Keratinocyte (primary cell): ENCODE results near the gene LRP1B. TPM values are rescaled to one million over a fixed set of nuclear protein-coding genes. Genes with fewer than 3 reads are reported as not detected.

ENCODE experiments used
- DNase-seq: peaks from one replicate; pipeline ENCODE4 v3.0.0-alpha.2; 2011; ENCODE audit warnings: low read depth, missing footprints, low spot score
- FAIRE-seq: peaks from 2 replicates; lab custom pipeline; 2011; peaks lifted over from hg19 to GRCh38; lab: Jason Lieb, UNC
- H2AFZ ChIP-seq: 2 replicates; pipeline ENCODE4 v1.6.0; 2012; ENCODE audit warnings: low read length, control low read depth, inconsistent platforms; ENCODE audit not compliant: control insufficient read depth
- H3K27ac ChIP-seq: 2 replicates; pipeline ENCODE4 v1.5.1; 2011; ENCODE audit warnings: low read length; ENCODE audit not compliant: control insufficient read depth, insufficient read depth
- H3K27me3 ChIP-seq: 3 replicates; pipeline ENCODE4 v1.6.0; 2011; ENCODE audit warnings: low read length; ENCODE audit not compliant: control insufficient read depth, insufficient read depth; ENCODE audit errors: extremely low read depth
- H3K36me3 ChIP-seq, 2 experiments: 2 replicates in 1 of 2; 3 replicates in 1 of 2; pipeline ENCODE4 v1.5.1; 2011; ENCODE audit warnings: low read length in 2 of 2, mild to moderate bottlenecking in 1 of 2; ENCODE audit not compliant: control insufficient read depth in 2 of 2, insufficient read depth in 2 of 2; ENCODE audit errors: extremely low read depth in 1 of 2
- H3K4me1 ChIP-seq: 3 replicates; pipeline ENCODE4 v1.5.1; 2011; ENCODE audit warnings: low read length; ENCODE audit not compliant: control insufficient read depth, insufficient read depth; ENCODE audit errors: extremely low read depth
- H3K4me2 ChIP-seq: 3 replicates; pipeline ENCODE4 v1.6.0; 2011; ENCODE audit warnings: low read depth, low read length; ENCODE audit not compliant: control insufficient read depth, insufficient read depth; ENCODE audit errors: extremely low read depth
- H3K4me3 ChIP-seq, 3 experiments: fragments of 200-600 bp in 1 of 3; sonication (generic) in 1 of 3; 2 replicates in 2 of 3; 3 replicates in 1 of 3; pipeline ENCODE4 v1.5.1; 2011 to 2016; ENCODE audit warnings: low read length in 3 of 3, mild to moderate bottlenecking in 3 of 3, control low read depth in 2 of 3, inconsistent platforms in 1 of 3, low read depth in 1 of 3, mixed read lengths in 1 of 3, mixed run types in 1 of 3, moderate library complexity in 1 of 3; ENCODE audit not compliant: control insufficient read depth in 2 of 3, insufficient read depth in 2 of 3; ENCODE audit errors: extremely low read depth in 1 of 3
- H3K79me2 ChIP-seq: 2 replicates; pipeline ENCODE4 v1.6.0; 2012; ENCODE audit warnings: low read length; ENCODE audit not compliant: control insufficient read depth, insufficient read depth
- H3K9ac ChIP-seq: 3 replicates; pipeline ENCODE4 v1.6.0; 2011; ENCODE audit warnings: low read length; ENCODE audit not compliant: control insufficient read depth, insufficient read depth; ENCODE audit errors: extremely low read depth
- H3K9me1 ChIP-seq: 3 replicates; pipeline ENCODE4 v1.6.0; 2011; ENCODE audit warnings: low read length; ENCODE audit not compliant: control insufficient read depth, insufficient read depth; ENCODE audit errors: extremely low read depth
- H3K9me3 ChIP-seq: 2 replicates; pipeline ENCODE4 v1.5.1; 2012; ENCODE audit warnings: low read depth, low read length; ENCODE audit not compliant: control insufficient read depth
- H4K20me1 ChIP-seq: 3 replicates; pipeline ENCODE4 v1.6.0; 2011; ENCODE audit warnings: low read length; ENCODE audit not compliant: control insufficient read depth, insufficient read depth; ENCODE audit errors: extremely low read depth
- EZH2 ChIP-seq: IDR thresholded peaks from one replicate; pipeline ENCODE4 v1.6.1; 2012; ENCODE audit warnings: inconsistent platforms, mild to moderate bottlenecking, low read length, moderate library complexity
- dilution Hi-C: fragments of 300-500 bp; cut with MboI; formaldehyde crosslinking; loops from one replicate; pipeline ENCODE4 v1.7.0; 2020; ENCODE audit warnings: low sequenced_read_pairs; ENCODE audit not compliant: extremely low pct_ligation_motif_present
- polyA plus RNA-seq, 5 experiments: library from polyadenylated mRNA; depleted of rRNA in 3 of 5; stranded (reverse) in 3 of 5; stranded (forward) in 1 of 5; unstranded in 1 of 5; fragments of >200 nt; gene quantifications; 1 replicate in 1 of 5; 2 replicates in 3 of 5; 3 replicates in 1 of 5; pipeline versions ENCODE4 v1.2.1 to v1.2.3, GENCODE V29; 2011 to 2012; ENCODE audit warnings: missing spikeins in 2 of 5, low read depth in 1 of 5, low replicate concordance in 1 of 5
- TF ChIP-seq, protein P1 (sequence below), 3 experiments: IDR thresholded peaks in 1 of 3; conservative IDR thresholded peaks in 1 of 3; optimal IDR thresholded peaks in 1 of 3; 2 replicates in 2 of 3; 3 replicates in 1 of 3; pipeline versions ENCODE3 to v1.5.1; 2011; ENCODE audit warnings: low read length in 3 of 3, mild to moderate bottlenecking in 3 of 3, moderate library complexity in 2 of 3, control low read depth in 1 of 3, inconsistent platforms in 1 of 3; ENCODE audit not compliant: insufficient read depth in 2 of 3; ENCODE audit errors: extremely low read depth in 1 of 3

LRP1B gene
- polyA plus RNA-seq, 1 donor (not counting 4 experiments of a cell fraction or from before 2014, with no cell fraction given), result not detected

DNA sequence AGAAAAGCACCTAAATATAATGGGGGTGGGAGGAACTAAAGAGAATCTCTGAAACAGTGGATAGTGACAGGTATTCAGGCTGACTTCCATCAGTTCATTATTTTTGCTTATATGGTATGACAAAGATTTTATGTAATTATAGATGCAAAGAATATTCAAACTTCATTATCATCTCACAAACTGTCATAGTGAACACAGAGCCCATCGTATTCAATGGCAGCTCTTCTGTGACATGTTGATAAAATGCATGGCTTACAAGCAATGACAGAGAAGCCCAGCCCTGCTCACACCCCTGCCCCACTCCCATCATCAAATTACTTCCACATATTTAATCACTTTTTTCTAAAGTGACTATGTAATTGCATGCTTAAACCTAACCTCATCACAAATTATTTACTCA is 904.3 kb downstream of the LRP1B start:
- no peaks in the 10 kb centered on the region for H3K9me1 ChIP-seq
- no peak overlapping the region for H2AFZ ChIP-seq
- DNase-seq (no peak), FAIRE-seq (no peak)
- no peaks in the 10 kb centered on the region for H3K79me2 ChIP-seq
- dilution Hi-C loops, result no loop called here
- H3K9ac ChIP-seq, result no peak overlapping the region
- no peaks in the 10 kb centered on the region for H3K36me3 ChIP-seq
- no peaks in the 10 kb centered on the region for H3K4me1 ChIP-seq
- no peak overlapping the region for H3K4me2 ChIP-seq
- no peak overlapping the region for H3K27ac ChIP-seq
- peaks cover 2% of the 10 kb centered on the region for H3K9me3 ChIP-seq
- H4K20me1 ChIP-seq, result no peaks in the 10 kb centered on the region
- TF ChIP-seq, protein P1, sequence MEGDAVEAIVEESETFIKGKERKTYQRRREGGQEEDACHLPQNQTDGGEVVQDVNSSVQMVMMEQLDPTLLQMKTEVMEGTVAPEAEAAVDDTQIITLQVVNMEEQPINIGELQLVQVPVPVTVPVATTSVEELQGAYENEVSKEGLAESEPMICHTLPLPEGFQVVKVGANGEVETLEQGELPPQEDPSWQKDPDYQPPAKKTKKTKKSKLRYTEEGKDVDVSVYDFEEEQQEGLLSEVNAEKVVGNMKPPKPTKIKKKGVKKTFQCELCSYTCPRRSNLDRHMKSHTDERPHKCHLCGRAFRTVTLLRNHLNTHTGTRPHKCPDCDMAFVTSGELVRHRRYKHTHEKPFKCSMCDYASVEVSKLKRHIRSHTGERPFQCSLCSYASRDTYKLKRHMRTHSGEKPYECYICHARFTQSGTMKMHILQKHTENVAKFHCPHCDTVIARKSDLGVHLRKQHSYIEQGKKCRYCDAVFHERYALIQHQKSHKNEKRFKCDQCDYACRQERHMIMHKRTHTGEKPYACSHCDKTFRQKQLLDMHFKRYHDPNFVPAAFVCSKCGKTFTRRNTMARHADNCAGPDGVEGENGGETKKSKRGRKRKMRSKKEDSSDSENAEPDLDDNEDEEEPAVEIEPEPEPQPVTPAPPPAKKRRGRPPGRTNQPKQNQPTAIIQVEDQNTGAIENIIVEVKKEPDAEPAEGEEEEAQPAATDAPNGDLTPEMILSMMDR (optimal IDR thresholded peaks at IDR 0.05 in 1 of 3, IDR thresholded peaks at IDR 0.05 in 1 of 3, conservative IDR thresholded peaks at IDR 0.05 in 1 of 3; ENCODE audit: extremely low read depth in 1 of 3, insufficient read depth in 2 of 3, low read length in 3 of 3), result no peak
- TF ChIP-seq EZH2, result no peak
- no peak overlapping the region for H3K4me3 ChIP-seq
- H3K27me3 ChIP-seq, result no peaks in the 10 kb centered on the region

DNA sequence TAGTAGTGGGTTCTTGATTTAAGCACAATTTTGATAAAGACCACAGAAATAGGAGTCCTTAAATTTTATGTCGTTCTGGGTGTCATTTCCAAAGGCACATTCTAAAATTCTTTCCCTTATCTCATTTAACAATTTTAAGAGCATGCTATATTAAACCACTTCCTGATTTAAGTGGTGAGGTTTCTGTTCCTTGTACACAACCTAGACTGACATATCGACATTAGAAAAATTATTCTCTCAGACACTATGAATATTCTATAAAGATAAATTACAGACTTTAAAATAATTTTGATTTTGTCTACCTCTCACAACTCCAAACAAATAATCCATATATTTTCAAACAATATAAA is 923.8 kb downstream of the LRP1B start:
- Histone ChIP-seq H3K9me3 (no peaks in the 10 kb centered on the region), H3K4me3 (no peak overlapping the region), H4K20me1 (no peaks in the 10 kb centered on the region), H3K9ac (no peak overlapping the region), H3K4me1 (no peaks in the 10 kb centered on the region), H3K27ac (no peak overlapping the region), H2AFZ (no peak overlapping the region), H3K79me2 (no peaks in the 10 kb centered on the region), H3K9me1 (no peaks in the 10 kb centered on the region), H3K27me3 (no peaks in the 10 kb centered on the region), H3K4me2 (no peak overlapping the region), H3K36me3 (no peaks in the 10 kb centered on the region)
- no peak for DNase-seq
- dilution Hi-C loops, result no loop called here
- no peak for FAIRE-seq
- no peak for TF ChIP-seq EZH2
- TF ChIP-seq, protein P1 (optimal IDR thresholded peaks at IDR 0.05 in 1 of 3, IDR thresholded peaks at IDR 0.05 in 1 of 3, conservative IDR thresholded peaks at IDR 0.05 in 1 of 3; ENCODE audit: extremely low read depth in 1 of 3, insufficient read depth in 2 of 3, low read length in 3 of 3), result no peak
